CD4-positive, alpha-beta T cell treated with Interleukin-1 beta for 1 hour (primary cell): ENCODE data around the gene SPATA16.
"Not testable (repeated sequence)": the region's sequence is repeated elsewhere in the genome, so short reads cannot be mapped to it uniquely, and the experiment has no call there.

Experiments
- DNase-seq, 2 donors: peaks; one replicate each; pipeline ENCODE4 v3.0.0-alpha.2; 2020 to 2022

SPATA16 gene

DNA sequence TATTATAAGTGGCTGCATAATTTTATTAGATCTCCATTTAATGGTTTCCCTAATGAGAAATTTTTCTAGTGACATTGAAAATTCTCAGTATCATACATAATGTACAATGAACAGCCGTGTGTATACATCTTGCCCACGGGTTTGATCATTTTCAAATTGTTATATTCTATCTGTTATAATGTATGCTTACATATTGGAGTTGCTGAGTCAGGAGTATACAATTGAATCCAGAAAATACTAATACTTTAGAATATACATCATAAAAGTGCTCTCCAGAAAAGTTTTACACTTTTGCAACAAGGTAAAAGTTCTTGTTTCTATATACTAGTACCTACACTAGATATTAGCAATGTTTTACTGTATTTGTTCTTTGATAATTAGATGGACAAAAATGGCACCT lies 82.8 kb downstream of the SPATA16 start:
- no peak for DNase-seq

GRCh38 chr3:173055228-173055933 lies 85.7 kb downstream of the SPATA16 start:
- DNase-seq = no peak

GRCh38 chr3:173049360-173049759 lies 91.7 kb downstream of the SPATA16 start:
- DNase-seq = no peak

- DNase-seq = no peak
Observed at GRCh38 chr3:173045770-173046382, 95.2 kb downstream of the SPATA16 start.

- no peak for DNase-seq
Observed at GRCh38 chr3:173044998-173045397, 96.0 kb downstream of the SPATA16 start.

DNA sequence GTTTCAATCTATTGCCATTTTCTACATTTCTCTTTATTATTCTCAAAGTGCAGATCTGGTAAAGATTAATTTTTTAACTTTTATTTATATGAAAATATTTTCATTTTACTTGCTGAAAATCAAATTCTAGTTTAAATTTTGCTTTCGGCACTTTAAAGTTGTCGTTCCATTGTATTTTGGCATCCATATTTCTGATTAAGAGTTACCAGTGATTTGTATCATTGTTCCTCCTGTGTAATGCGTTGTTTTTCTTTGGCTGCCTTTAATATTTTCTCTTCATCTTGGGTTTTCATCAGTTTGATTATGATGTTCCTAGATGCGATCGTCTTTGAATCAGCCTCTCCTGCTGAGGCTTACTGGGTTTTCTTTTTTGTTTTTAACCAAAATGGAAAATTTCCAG lies 97.3 kb downstream of the SPATA16 start:
- DNase-seq = no peak

DNA sequence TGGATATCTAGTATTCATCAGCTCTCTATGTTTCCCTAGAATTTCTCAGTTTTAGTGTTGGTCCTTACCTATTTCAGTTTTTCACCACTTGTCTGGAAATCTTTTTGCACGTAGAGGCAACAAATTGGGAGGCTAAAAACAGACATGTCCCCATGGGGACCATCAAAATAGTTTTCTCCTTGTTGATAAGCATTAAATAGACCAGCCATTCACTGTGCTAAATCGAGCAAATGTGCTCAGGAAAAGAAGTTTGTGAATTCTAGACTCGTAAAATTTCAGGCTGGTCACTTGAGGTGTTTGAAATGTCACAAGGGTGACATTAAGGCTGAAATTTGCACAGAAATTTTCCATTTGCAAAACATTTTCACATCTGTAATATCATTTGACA lies 102.6 kb downstream of the SPATA16 start:
- no peak for DNase-seq

DNA sequence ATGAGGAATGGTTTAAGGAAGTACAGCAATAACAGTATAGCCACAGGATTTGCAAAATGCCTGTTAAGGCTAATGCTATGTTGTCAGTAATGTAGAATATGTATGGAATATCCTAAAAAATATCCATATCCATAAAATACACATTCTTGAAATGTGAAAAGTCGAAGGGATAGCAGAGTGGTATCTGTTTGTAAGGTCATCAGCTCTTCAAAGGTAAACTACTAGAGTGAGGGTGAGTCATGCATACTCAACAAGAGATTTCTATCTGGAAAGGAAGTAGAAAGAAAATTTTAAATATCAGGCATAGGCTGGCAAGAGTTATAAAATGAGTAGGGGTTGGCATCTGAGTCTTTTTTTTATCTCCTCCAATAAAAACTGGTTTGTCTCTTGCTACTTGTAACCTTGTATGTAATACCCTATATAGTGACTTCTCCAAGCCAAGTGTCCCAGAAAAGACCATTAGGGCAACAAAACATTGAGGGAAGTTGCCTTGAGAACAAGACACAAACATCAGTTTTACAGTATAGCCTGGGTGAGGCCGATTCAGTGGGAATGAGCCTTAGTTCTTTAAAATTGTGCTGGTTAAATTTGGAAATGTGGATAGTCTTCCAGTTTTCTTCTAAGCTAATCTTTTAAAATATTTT lies 103.1 kb downstream of the SPATA16 start:
- no peak for DNase-seq

DNA sequence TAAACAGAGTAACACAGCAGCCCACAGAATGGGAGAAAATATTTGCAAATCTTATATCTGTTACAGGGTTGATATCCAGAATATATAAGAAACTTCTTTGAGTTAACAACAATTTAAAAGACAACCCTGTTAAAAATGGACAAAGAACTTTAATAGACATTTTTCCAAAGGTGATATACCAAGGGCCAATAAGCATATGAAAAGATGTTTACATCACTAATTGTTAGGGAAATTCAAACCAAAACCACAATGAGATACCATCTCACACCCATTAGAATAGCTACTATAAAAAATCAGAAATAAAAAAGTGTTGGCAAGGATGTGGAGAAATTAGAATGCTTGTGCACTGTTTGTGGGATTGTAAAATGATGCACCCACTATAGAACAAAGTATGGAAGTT lies 110.8 kb downstream of the SPATA16 start:
- DNase-seq = no peak

DNA sequence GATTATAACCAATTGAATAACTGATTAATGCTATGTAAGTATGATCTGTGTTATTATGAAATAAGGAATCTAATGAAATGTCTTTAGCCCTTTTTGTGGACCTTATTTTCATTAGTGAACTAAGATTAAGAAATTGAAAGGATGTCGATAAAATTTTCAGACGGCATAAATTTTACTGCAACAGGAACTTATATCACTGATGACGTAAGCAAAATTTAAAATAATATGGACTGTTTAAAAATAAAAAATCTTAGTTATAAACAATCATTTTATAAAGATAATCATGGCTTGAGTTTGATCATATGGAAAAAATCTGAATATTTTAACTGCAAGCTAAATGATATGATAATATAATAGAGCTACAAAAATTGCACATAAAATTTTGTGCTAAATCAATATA lies 112.7 kb downstream of the SPATA16 start:
- no peak for DNase-seq

DNA sequence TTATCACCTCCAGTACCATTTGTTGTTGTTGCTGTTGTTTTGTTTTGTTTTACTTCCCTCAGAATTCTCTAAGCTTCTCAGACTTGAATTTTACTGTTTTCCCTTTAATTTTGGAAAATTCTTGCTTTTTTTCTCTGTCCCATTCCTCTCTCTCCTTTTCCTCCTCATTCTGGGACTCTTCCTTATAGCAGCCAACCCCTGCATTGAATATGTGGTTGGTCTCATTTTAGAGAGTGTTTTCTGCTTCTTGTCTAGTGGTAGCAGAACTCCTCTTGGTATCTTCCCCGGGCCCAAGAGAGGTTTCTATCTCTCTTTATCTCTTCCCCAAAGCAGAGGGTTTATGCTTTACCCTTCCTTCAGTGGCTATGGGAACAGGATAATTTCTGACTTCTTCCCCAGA lies 113.6 kb downstream of the SPATA16 start:
- DNase-seq = no peak

DNA sequence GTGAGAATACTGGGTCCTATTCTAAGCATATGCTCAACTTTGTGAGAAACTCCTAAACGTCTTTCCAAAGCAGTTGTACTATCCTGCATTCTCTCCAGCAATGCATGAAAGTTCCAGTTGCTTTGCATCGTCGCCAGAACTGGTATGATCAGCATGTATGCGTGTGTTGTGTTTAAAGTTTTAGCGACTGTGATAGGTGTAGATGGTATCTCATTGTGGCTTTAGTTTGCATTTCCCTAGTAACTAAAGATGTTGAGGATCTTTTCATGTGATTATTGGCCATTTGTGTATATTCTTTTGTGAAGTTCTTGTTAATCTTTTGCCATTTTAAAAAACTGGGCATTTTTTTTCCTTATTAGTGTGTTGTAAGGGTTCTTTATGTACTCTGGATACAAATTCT lies 115.1 kb downstream of the SPATA16 start:
- no peak for DNase-seq

- DNase-seq = no peak
Observed at GRCh38 chr3:173021547-173022185, 119.4 kb downstream of the SPATA16 start.

GRCh38 chr3:173020128-173020527 lies 120.9 kb downstream of the SPATA16 start:
- DNase-seq = not testable (repeated sequence)

DNA sequence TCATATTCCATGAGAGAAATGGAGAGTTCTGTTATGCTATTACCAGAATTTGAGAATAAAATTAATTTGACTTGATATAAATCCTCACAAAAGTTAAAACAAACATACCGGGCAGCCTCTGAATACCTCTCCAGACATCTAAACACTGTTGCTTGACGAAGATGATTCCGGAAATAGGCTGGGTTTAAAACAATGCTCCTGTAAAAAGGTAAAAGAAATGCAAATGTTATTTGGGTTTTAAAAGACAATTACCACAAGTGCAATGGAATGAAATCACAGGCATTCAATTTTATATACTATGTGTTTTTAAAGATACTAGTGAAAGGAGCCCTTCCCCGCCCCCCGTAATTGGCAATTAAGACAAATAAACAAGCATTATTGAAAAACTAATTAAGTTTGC lies 121.7 kb downstream of the SPATA16 start:
- no peak for DNase-seq

DNA sequence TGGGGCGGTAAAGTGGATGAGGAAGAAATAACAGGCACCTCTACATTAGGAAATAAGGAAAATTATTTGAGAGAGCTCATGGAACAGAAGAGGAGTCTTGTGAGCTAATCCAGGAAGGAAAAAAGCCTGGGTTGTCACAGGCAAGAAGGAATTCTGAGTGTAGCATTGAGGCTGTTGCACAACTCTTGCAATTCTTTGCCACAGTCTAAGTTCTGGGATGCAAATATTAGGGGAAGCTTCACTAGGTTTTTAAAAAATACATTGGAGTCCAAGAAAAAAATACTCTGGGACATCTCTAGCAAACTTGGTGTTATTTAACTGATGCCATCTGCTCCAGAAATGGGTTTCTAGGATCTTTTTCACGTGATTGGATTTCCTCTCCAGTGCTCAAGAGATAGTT lies 122.3 kb downstream of the SPATA16 start:
- DNase-seq = no peak

DNA sequence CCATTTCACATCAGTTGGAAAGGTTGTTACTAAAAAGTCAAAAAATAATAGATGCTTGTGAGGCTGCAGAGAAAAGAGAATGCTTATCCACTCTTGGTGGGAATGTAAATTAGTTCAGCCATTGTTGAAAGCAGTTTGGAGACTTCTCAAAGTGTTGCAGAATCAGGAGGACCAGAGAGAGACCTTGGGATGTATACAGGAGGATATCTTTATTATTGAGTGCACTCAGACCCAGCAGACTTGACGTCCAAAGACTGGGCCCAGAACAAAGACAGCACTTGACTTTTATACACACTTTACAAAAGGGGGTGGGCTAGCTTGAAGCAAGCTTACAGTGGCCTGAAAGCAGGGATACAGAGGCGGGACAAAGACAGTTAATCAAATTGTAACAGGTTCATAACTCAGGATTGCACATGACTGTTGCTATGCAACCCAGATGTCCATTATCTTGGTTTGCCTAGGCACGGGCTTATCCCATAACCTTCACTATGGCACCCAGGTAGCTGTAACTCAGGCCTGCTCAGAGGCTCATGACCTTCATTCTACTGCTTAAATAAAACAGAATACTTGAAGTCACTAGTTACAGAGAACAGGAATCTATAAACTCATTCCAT lies 127.7 kb downstream of the SPATA16 start:
- DNase-seq = no peak

DNA sequence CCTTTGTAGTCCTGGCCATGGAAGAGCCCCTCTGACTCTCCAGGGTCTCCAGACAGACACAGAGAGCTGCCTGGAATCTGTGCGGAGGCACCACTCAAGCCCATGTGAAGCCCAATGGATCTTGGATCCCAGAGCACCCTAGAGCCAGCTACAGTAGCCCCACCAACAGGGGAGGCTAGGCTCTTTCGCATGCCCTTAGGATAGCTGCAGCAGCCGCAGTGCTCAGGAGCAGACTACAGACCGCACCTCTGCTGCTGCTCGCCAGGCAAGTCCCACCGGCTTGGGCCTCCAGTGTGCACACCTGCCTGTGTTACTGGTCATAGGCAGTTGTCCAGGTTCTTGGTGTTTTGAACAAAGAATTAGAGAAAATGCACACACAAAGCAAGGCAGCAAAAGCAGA lies 131.6 kb downstream of the SPATA16 start:
- no peak for DNase-seq

GRCh38 chr3:173008978-173009377 lies 132.1 kb downstream of the SPATA16 start:
- DNase-seq = no peak

- DNase-seq = no peak
Observed at GRCh38 chr3:173007079-173007723, 133.8 kb downstream of the SPATA16 start.

DNA sequence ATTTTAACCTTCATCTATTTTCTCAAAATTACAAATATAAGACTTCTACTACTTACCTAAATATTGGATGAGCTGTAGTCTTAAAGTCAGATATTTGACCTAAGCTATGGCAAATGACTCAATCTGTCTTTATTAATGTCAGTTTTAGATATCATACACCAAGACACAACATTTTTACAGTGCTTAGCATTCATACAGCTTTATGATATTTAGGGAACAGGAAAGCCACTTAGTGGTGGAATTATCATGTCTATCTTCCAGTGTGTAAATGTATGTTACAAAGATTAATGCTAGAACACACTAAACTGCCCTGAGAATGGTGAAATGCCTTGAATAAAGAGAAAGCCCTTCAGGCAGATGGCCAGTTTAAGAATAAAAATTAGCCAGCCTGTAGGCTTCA lies 135.0 kb downstream of the SPATA16 start:
- no peak for DNase-seq

- DNase-seq = no peak
Observed at GRCh38 chr3:173004681-173005080, 136.4 kb downstream of the SPATA16 start.

- DNase-seq = no peak
Observed at GRCh38 chr3:173003956-173004355, 137.1 kb downstream of the SPATA16 start.
